Measurements from ENCODE around the gene NPAS2. TPM values are rescaled to one million over a fixed set of nuclear protein-coding genes. Genes with fewer than 3 reads are reported as not detected.

Gene NPAS2
- total and polyA plus RNA-seq, 4 donors, result 5.9 to 17.1 (median 10.4) TPM

DNA sequence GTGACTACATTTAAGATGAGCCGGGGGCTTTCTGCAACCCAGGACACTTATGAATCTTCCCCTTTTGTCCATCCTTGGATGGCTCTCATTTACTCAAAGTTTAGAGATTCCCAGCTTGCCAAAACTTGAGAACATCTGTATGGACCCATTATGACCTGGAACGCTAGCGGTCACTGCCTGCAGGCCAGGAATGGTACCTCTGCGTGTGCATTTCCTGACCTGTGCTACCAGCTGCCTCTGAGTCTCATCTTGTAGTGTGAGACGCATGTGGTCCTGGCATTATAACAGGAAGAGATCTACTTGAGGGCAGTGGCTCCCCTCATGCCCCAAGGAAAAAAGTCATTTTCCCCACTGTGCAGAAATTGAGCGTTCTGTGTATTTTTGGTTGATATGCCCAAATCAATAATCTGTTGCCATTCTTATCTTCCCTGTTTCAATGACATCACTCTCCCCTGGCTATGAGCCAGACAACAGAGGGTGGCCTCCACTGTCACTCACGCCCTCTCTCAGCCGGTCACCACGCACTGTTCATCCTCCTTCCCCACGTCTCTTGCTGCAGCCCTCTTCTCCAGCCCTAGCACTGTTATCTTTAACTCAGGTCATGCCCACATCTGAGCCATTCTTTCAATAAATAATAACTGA lies 28.5 kb upstream of the NPAS2 start:
- no peak for TF ChIP-seq CTCF (IDR thresholded peaks at IDR 0.05; ENCODE audit: control extremely low read depth, extremely low read depth)
- Histone ChIP-seq H3K9me3 (ENCODE audit: control insufficient read depth in 4 of 4, insufficient read depth in 3 of 4, low read length in 3 of 4) (no peaks in the 10 kb centered on the region), H3K9ac (ENCODE audit: insufficient read depth in 1 of 2, low read length in 2 of 2) (no peak overlapping the region), H3K27me3 (ENCODE audit: control insufficient read depth in 3 of 3, insufficient read depth in 3 of 3, low read length in 2 of 3) (no peaks in the 10 kb centered on the region), H3K4me1 (ENCODE audit: control insufficient read depth in 5 of 5, insufficient read depth in 5 of 5, low read length in 5 of 5) (peaks cover 0 to 6% (median 0%) of the 10 kb centered on the region in 5 donors), H3K4me3 (no peak overlapping the region), H3K27ac (ENCODE audit: low read depth in 1 of 2, low read length in 1 of 2) (no peak overlapping the region), H3K36me3 (ENCODE audit: control insufficient read depth in 4 of 4, insufficient read depth in 4 of 4, low read length in 4 of 4) (no peaks in the 10 kb centered on the region)
- no peak for ATAC-seq (ENCODE audit: insufficient read depth, low FRiP score)
- DNase-seq, result no peak
- WGBS, 2 donors, result 82 to 88% methylated on average over 10 of the region's 10 CpGs

GRCh38 chr2:100791936-100792308 lies 28.0 kb upstream of the NPAS2 start:
- ATAC-seq (ENCODE audit: insufficient read depth, low FRiP score), result no peak

DNA sequence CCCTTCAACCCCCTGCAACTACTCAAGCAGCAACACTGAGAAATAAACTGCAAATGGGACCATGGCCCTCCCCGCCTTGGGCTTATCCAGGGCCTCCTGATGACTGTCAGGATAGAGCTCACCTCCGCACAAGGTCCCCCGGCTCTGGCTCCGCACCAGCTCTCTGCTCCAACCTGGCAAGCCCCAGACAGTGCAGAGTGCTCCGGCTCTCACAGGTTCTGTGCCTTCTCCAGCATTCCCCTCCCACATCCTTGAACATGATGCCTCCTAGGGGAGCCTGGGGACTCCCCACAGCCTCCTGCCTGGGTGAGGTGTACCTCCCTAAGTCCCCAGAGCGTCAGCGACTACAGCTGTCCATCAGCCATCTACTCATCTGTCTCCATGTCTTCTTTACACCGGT lies 26.7 kb upstream of the NPAS2 start:
- no peaks in the 10 kb centered on the region for H3K36me3 ChIP-seq (ENCODE audit: control insufficient read depth in 4 of 4, insufficient read depth in 4 of 4, low read length in 4 of 4)

More at GRCh38 chr2:100791936-100792308, 28.0 kb upstream of the NPAS2 start:
- Histone ChIP-seq H3K4me1 (ENCODE audit: control insufficient read depth in 5 of 5, insufficient read depth in 5 of 5, low read length in 5 of 5) (peaks cover 0 to under 1% (median 0%) of the 10 kb centered on the region in 5 donors), H3K27me3 (ENCODE audit: control insufficient read depth in 3 of 3, insufficient read depth in 3 of 3, low read length in 2 of 3) (no peaks in the 10 kb centered on the region), H3K36me3 (ENCODE audit: control insufficient read depth in 4 of 4, insufficient read depth in 4 of 4, low read length in 4 of 4) (no peaks in the 10 kb centered on the region), H3K4me3 (no peak overlapping the region), H3K9ac (ENCODE audit: insufficient read depth in 1 of 2, low read length in 2 of 2) (no peak overlapping the region), H3K9me3 (ENCODE audit: control insufficient read depth in 4 of 4, insufficient read depth in 3 of 4, low read length in 3 of 4) (no peaks in the 10 kb centered on the region), H3K27ac (ENCODE audit: low read depth in 1 of 2, low read length in 1 of 2) (no peak overlapping the region)
- DNase-seq, result no peak
- TF ChIP-seq CTCF (IDR thresholded peaks at IDR 0.05; ENCODE audit: control extremely low read depth, extremely low read depth), result no peak
- WGBS, 2 donors, result 89 to 94% methylated on average over 7 of the region's 7 CpGs

More for the DNA sequence above, 26.7 kb upstream of the NPAS2 start:
- no peak for ATAC-seq (ENCODE audit: insufficient read depth, low FRiP score)
- H3K4me1 ChIP-seq (ENCODE audit: control insufficient read depth in 5 of 5, insufficient read depth in 5 of 5, low read length in 5 of 5), result no peaks in the 10 kb centered on the region
- H3K4me3 ChIP-seq, result no peak overlapping the region
- no peak overlapping the region for H3K9ac ChIP-seq (ENCODE audit: insufficient read depth in 1 of 2, low read length in 2 of 2)
- no peak for DNase-seq
- no peaks in the 10 kb centered on the region for H3K9me3 ChIP-seq (ENCODE audit: control insufficient read depth in 4 of 4, insufficient read depth in 3 of 4, low read length in 3 of 4)
- WGBS, 2 donors, result 93 to 94% methylated on average over 8 of the region's 8 CpGs
- H3K27me3 ChIP-seq (ENCODE audit: control insufficient read depth in 3 of 3, insufficient read depth in 3 of 3, low read length in 2 of 3), result no peaks in the 10 kb centered on the region
- no peak overlapping the region for H3K27ac ChIP-seq (ENCODE audit: low read depth in 1 of 2, low read length in 1 of 2)
- TF ChIP-seq CTCF (IDR thresholded peaks at IDR 0.05; ENCODE audit: control extremely low read depth, extremely low read depth), result no peak
